ENCODE measurements around the gene SERHL2. TPM values are rescaled to one million over a fixed set of nuclear protein-coding genes. Genes with fewer than 3 reads are reported as not detected.

SERHL2 gene
- total RNA-seq, 3 donors from 2014 or later, result 0.52 to 2.5 (median 0.89) TPM

DNA sequence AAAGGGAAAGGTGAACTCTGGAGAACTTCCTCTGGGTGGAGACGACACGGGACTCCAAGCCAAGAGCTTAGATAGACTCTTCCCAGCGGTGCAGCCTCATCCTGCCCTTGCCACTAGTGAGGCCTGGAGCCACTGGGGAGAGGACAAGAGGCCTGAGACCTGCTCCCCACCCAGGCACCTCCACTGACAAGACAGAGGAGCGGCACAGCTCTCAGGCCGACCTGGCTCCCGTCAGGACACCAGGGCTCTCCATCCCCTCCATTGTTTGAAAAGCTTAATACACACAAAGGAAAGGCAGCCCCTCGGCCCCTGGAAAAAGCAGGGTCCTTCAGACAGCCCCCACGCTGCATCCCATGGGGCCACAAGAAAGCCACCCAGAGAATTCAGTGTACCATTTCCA lies 31.3 kb downstream of the SERHL2 start:
- ATAC-seq, result no peak

DNA sequence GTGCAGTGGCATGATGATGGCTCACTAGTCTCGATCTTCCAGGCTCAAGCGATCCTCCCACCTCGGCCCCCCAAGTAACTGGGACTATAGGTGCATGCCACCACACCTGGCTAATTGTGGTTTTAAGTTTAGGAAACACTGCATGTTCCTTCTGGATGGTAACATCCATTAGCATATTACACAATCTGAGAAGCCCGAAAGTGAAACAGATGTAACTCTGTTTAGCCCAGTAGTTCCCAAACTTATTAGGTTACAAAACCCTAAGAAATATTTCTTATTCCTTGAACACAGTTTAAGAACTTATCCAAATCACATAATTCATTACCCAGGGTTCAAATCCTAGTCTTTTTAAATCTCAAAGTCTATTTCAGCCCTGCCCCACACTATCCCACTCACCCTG lies 32.6 kb downstream of the SERHL2 start:
- Histone ChIP-seq H3K4me3 (no peak overlapping the region), H3K9me3 (no peaks in the 10 kb centered on the region), H3K36me3 (ENCODE audit: low read depth) (peaks cover 3% of the 10 kb centered on the region), H3K4me1 (ENCODE audit: low read depth) (peaks cover 5% of the 10 kb centered on the region)
- TF ChIP-seq, protein P1, sequence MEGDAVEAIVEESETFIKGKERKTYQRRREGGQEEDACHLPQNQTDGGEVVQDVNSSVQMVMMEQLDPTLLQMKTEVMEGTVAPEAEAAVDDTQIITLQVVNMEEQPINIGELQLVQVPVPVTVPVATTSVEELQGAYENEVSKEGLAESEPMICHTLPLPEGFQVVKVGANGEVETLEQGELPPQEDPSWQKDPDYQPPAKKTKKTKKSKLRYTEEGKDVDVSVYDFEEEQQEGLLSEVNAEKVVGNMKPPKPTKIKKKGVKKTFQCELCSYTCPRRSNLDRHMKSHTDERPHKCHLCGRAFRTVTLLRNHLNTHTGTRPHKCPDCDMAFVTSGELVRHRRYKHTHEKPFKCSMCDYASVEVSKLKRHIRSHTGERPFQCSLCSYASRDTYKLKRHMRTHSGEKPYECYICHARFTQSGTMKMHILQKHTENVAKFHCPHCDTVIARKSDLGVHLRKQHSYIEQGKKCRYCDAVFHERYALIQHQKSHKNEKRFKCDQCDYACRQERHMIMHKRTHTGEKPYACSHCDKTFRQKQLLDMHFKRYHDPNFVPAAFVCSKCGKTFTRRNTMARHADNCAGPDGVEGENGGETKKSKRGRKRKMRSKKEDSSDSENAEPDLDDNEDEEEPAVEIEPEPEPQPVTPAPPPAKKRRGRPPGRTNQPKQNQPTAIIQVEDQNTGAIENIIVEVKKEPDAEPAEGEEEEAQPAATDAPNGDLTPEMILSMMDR (IDR thresholded peaks at IDR 0.05), result no peak
- no peak for DNase-seq
- intact Hi-C loops (cut with DNase I, micrococcal nuclease), result no loop called here
- ATAC-seq, result no peak

More for the DNA sequence above, 31.3 kb downstream of the SERHL2 start:
- Histone ChIP-seq H3K4me3 (no peak overlapping the region), H3K9me3 (no peaks in the 10 kb centered on the region), H3K36me3 (ENCODE audit: low read depth) (peaks cover 3% of the 10 kb centered on the region), H3K4me1 (ENCODE audit: low read depth) (peaks cover 8% of the 10 kb centered on the region)
- DNase-seq, result no peak
- intact Hi-C loops (cut with DNase I, micrococcal nuclease), result no loop called here
- TF ChIP-seq, protein P1 (IDR thresholded peaks at IDR 0.05), result no peak

DNA sequence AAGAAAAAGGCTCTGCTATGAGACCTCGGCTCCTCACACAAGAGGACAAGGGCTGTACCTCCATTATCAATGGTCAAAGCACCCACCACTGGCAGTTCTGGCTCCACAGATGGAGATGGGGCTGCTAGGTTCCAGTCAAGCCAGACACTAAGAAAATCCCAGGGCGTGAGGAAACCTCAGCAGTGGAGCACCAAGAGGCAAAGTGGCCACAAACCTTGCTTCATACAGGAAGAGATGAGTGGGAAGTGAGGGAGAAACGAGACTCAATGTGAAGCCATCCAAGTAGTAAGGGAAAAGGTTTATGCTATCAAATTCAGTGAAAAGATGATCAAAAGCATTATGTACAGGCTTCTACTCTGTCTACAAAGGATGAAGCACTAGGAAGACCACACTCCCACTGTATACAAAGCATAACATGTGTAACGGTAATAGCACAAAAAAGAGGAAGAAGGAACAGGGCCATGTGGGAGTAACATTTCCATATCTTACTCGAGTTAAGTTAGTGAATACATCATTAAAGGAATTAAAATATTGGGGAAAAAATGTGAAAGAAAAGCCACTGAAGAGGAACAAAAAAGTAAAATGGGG lies 33.9 kb downstream of the SERHL2 start:
- Histone ChIP-seq H3K4me3 (no peak overlapping the region), H3K9me3 (no peaks in the 10 kb centered on the region), H3K36me3 (ENCODE audit: low read depth) (peaks cover 3% of the 10 kb centered on the region), H3K4me1 (ENCODE audit: low read depth) (no peaks in the 10 kb centered on the region)
- intact Hi-C loops (cut with DNase I, micrococcal nuclease), result no loop called here
- ATAC-seq, result no peak
- DNase-seq, result no peak
- TF ChIP-seq, protein P1 (IDR thresholded peaks at IDR 0.05), result no peak

DNA sequence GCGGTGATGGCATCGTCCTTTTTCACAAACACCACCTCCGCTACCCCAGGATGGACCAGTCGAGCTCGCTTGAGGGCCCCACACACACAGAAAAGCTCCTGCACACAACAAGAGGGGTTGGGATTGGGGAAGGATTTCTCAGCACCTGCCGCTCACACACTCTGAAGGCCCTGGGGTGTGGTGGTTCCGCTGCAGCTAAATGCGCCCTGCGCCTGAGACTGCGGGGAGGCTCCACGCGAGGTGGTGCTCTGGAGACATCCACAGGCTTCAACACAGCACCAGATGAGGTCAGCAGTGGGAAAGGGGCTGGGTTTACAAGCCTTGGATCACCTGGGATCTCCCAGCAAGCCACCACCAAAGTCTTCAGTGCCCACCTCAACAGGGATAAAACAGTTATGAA lies 38.2 kb downstream of the SERHL2 start:
- TF ChIP-seq, protein P1 (IDR thresholded peaks at IDR 0.05), result no peak
- no peaks in the 10 kb centered on the region for H3K4me1 ChIP-seq (ENCODE audit: low read depth)
- ATAC-seq (peak; percentile 11), DNase-seq (no peak)
- H3K36me3 ChIP-seq (ENCODE audit: low read depth), result no peaks in the 10 kb centered on the region
- H3K9me3 ChIP-seq, result no peaks in the 10 kb centered on the region
- H3K4me3 ChIP-seq, result no peak overlapping the region
- intact Hi-C loops (cut with DNase I, micrococcal nuclease), result no loop called here

DNA sequence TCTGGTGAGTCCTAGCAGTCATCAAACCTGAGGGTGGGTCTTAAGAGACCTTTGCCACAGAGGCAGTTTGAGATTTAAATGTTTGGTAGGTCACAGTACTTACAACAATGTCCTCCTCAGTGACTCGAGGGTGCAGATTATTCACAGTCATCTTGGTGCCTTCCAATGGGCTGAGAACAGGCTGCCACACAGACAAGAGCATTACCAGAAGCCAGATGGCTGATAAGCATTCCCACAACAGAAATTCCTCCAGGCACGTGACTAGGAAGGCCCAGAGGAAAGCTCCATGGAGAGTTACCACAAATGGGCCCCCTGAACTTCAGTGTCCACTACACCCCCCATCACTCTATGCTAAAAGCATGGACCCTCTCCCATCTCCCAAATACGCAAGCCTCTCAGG lies 41.7 kb downstream of the SERHL2 start:
- Histone ChIP-seq H3K36me3 (ENCODE audit: low read depth) (no peaks in the 10 kb centered on the region), H3K9me3 (no peaks in the 10 kb centered on the region), H3K4me3 (no peak overlapping the region), H3K4me1 (ENCODE audit: low read depth) (no peaks in the 10 kb centered on the region)
- no peak for ATAC-seq
- intact Hi-C loops (cut with DNase I, micrococcal nuclease), result no loop called here
- DNase-seq, result no peak
- TF ChIP-seq, protein P1 (IDR thresholded peaks at IDR 0.05), result no peak

DNA sequence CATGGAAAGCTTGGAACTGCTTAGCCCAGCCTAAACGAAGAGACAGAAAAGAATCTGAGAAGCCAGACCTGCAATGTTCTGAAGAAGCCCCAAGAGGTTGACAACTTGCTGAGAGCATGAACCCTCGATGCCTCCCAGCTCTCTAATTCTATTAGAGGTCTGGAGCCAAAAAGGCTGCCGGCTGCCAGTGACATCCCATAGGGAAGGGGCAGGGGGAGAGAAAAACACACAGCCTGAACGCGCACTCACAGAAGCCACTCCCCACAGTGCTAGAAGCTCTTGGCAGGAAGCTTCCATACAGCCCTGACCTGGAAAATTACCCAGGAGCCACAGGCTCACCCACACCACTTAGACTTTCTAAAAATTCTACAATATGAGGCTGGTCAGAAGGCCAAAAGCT lies 42.6 kb downstream of the SERHL2 start:
- TF ChIP-seq, protein P1 (IDR thresholded peaks at IDR 0.05), result no peak
- no peak overlapping the region for H3K4me3 ChIP-seq
- intact Hi-C loops (cut with DNase I, micrococcal nuclease), result no loop called here
- no peaks in the 10 kb centered on the region for H3K4me1 ChIP-seq (ENCODE audit: low read depth)
- H3K36me3 ChIP-seq (ENCODE audit: low read depth), result no peaks in the 10 kb centered on the region
- no peaks in the 10 kb centered on the region for H3K9me3 ChIP-seq
- no peak for ATAC-seq
- no peak for DNase-seq
